GM13977 (cell line): ENCODE data around the gene OLFM1.

Source experiments
- DNase-seq: peaks from one replicate; pipeline ENCODE4 v3.0.0; 2012; ENCODE audit warnings: low spot score
- in situ Hi-C: fragments of 300-500 bp; cut with MboI; formaldehyde crosslinking; loops from one replicate; pipeline ENCODE4 v1.12.0; 2022; ENCODE audit warnings: low sequenced_read_pairs, low pct_unique_long_range_greater_than_20kb, mixed read lengths, inconsistent platforms; ENCODE audit not compliant: unreplicated experiment
- TF ChIP-seq, protein P1 (sequence below): IDR thresholded peaks from 2 replicates; pipeline ENCODE4 v1.5.1; 2012; ENCODE audit warnings: mild to moderate bottlenecking, control low read depth; ENCODE audit not compliant: insufficient read depth; ENCODE audit errors: extremely low read depth, missing control alignments

Gene OLFM1

DNA sequence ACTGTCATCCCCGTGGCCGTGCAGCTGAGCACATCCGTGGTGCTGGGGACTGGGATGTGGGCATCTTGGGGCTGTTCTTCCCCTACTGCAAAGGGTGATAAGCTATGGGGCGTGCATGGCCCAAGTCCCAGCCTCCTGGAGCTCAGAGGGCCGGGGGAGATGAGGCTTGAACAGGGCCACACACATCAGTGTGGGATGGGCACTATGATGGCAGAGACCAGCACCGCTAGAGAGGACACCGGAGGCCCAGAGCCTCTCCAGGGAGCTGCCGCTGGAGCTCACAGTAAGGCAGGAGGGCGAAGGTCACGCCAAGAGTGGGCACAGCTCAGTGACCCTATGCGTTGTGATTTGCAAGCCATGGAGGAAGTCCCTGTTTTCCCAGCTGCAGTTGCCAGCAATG lies 63.5 kb downstream of the OLFM1 start:
- no peak for DNase-seq
- in situ Hi-C loops, result no loop called here
- TF ChIP-seq, protein P1, sequence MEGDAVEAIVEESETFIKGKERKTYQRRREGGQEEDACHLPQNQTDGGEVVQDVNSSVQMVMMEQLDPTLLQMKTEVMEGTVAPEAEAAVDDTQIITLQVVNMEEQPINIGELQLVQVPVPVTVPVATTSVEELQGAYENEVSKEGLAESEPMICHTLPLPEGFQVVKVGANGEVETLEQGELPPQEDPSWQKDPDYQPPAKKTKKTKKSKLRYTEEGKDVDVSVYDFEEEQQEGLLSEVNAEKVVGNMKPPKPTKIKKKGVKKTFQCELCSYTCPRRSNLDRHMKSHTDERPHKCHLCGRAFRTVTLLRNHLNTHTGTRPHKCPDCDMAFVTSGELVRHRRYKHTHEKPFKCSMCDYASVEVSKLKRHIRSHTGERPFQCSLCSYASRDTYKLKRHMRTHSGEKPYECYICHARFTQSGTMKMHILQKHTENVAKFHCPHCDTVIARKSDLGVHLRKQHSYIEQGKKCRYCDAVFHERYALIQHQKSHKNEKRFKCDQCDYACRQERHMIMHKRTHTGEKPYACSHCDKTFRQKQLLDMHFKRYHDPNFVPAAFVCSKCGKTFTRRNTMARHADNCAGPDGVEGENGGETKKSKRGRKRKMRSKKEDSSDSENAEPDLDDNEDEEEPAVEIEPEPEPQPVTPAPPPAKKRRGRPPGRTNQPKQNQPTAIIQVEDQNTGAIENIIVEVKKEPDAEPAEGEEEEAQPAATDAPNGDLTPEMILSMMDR, result no peak

DNA sequence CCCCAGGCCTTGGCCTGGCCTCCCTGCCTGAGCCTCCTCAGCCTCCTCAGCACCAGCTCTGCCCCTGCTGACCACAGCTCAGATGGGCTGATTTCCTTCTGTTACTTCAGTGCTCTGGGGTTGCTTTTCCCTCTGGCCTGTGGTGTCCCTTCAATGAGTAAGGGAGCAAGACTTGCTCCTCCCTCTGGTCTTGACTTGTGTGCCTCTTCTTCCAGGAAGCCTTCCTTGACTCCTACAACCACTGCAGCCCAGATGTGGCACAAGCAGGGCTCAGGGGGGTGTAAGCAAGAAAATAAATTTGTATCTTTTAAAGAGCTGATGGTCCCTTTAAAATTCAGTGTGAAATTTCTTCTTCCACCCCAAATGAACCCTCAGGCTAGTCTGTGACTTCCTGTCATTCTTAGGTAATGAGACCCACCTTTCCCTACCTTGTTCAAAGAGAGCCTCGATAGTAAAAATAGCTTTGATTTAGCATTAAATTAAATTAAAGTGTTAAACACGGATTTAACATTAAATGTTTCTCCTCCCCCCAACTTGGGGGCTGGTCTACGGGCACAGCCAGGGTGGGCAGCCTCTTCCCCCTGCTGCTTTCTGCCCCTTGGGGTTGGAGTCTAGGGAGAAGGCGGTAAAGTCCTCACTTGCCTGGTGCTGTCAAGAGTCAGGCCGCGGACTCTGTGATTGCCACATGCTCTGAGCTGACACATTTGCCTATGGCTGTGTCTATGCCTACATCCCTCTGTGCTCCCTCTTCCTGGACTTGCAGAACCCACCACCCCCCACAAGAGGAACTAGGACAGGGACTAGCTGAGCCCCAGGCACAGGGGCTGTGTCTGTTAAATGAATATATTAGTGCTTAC lies 64.5 kb downstream of the OLFM1 start:
- no peak for DNase-seq
- TF ChIP-seq, protein P1, result no peak
- in situ Hi-C loops, result no loop called here

DNA sequence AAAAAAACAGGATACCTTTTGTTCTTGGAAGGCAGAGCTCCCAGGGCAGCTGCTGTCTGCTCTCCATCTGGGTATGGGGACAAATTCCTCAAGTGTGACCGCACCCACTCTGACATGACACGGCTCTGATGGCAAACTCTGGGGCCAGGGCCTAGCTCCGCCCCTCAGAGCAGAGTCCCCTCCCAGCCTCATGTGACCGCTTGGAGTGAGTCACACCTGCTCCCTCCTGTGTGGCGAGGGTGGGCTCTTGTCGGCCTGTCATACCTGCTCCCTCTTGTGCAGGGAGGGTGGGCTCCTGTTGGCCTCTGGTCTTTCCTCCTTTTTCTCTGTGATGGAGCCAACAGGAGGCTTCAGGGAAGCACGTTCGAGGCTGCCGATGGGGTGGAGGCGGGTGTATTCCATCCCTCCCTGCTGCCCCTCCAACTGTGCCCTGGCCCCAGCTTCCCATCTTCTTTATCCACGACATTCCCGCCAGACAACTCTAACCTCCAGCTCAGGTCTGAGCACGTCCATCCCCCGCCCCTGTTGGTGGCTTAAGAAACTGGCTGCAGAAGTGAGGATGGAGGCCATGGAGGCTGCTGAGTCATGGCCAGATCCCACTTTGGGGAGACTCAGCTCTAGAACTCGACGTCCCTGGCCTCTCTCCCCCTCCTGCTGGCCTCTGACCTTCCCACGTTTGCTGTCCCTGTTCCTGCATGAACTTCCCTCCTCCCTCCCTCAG lies 65.3 kb downstream of the OLFM1 start:
- in situ Hi-C loops, result no loop called here
- TF ChIP-seq, protein P1, result no peak
- DNase-seq, result no peak

DNA sequence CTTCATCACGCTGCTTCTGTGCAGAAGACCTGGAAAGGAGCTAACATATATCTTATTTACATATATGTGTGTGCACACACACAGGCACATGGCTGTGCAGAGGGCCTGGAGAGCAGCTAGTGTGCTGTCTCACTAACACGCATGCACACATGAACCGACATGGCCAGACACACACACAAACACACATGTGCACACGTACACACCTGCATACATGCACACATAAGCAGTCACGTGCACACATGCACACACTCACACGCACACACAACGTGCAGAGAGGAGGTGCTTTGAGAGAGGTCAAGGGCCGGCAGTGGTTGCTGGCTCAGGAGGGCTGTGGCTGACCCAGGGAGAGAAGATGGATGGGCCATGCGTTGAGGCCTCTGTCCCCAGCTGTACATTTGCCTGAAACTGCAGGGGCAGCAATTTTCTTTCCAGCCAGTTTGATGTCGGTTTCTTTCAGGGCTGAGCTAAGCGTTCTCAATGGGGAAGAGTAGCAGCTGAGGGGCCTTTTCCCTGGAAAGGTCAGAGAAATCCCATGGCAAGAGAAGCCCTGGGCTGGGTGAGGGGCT lies 66.7 kb downstream of the OLFM1 start:
- DNase-seq, result no peak
- TF ChIP-seq, protein P1, result no peak
- in situ Hi-C loops, result no loop called here

DNA sequence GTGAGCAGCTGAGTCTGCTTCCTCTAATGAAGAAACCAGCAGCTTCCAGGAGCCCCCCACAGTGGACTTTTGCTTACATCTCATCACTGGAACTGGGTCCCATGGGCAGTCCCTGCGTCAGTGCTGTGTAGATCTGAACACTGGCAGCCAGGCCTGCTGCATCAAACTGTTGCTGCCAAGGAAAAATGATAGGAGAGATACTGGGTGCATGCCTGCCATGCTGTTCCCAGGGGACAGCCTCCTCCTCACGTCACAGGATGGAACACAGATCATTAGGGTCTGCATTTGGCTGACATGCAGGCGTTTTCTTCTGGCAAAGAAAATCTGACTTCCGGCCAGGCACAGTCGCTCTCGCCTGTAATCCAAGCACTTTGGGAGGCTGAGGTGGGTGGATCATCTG lies 67.9 kb downstream of the OLFM1 start:
- in situ Hi-C loops, result no loop called here
- no peak for DNase-seq
- TF ChIP-seq, protein P1, result no peak

DNA sequence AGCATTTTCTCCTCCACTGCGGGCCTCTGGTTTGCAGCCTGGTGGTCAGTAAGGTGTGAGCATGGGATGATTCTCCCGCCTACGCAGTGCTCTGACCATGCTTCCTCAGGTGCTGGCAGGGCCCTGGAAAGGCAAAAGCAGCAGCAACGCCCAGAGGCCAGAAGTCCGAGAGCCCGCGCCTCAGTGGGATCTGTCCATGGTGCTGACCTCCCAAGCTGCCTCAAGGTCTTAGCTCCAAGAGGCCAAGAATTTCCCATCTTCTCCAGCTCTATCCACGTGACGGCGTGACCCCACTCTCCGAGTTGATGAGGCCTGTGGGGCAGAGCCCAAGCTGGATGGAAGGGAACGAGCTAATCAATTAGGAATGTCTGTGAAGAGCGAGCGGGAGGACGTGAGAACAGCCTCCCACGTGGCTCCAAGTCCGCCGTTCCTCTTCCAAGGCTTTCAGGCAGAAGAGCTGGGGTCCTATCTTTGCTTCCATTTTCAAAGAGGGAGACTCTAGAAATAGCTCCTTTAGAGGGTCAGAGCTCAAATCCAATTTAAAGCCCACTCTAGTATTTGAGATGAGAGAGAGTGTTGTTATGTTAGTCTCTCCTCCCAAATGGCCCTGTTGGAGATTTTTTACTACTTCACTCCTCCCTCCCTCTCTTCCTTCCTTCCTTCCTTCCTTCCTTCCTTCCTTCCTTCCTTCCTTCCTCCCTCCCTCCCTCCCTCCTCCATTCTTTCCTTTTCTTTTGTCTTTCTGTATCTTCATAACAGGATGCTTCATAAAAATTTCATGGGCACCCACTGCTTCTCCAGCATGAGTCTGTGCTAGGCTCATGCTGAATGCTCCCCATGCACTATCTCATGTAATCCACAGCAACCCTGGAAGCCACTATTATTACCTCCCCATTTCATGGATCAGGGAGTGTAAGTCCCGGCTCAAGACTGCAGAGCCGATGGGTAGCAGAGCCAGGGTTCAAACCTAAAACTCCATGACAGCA lies 69.3 kb downstream of the OLFM1 start:
- TF ChIP-seq, protein P1, result no peak
- in situ Hi-C loops, result no loop called here
- peak; percentile 51 for DNase-seq
